IMR-90 (cell line): ENCODE results near the gene FRAS1. TPM values are rescaled to one million over a fixed set of nuclear protein-coding genes. Genes with fewer than 3 reads are reported as not detected.

Source experiments
- ATAC-seq: fragments of 200-7000 bp; cut with Tn5 transposase; 2 replicates; pipeline ENCODE4 v1.9.1; 2020; ENCODE audit warnings: low read depth, mild to moderate bottlenecking, moderate library complexity
- BruUV-seq: library from RNA; stranded (reverse); fragments of 400-500 nt; replicated peaks from 2 replicates; lab custom pipeline; 2021; lab: Mats Ljungman, UMichigan
- CTCF ChIA-PET: fragments of 300-600 bp; formaldehyde crosslinking; extraction: SDS; loops from one replicate; lab custom pipeline; 2021; ENCODE audit warnings: antibody characterized with exemption; lab: Yijun Ruan, JAX
- POLR2A ChIA-PET: fragments of 300-600 bp; sonication (Branson Sonifier 250); formaldehyde crosslinking; loops from one replicate; lab custom pipeline; 2022; ENCODE audit warnings: antibody characterized with exemption; ENCODE audit not compliant: unreplicated experiment; lab: Charles Lee
- DNase-seq: peaks from one replicate; pipeline ENCODE4 v3.0.0; 2013
- H2AFZ ChIP-seq: replicated peaks from 2 replicates; pipeline ENCODE3; 2013; ENCODE audit warnings: low read length, mild to moderate bottlenecking; ENCODE audit not compliant: poor library complexity
- H2AK5ac ChIP-seq: 2 replicates; pipeline ENCODE4 v1.6.1; 2013; ENCODE audit warnings: low read depth, low read length, inconsistent platforms
- H2AK9ac ChIP-seq: replicated peaks from 2 replicates; pipeline ENCODE3; 2013; ENCODE audit warnings: mild to moderate bottlenecking, low read depth, low read length, moderate library complexity; ENCODE audit not compliant: poor library complexity
- H2BK120ac ChIP-seq: 2 replicates; pipeline ENCODE4 v1.6.1; 2013; ENCODE audit warnings: low read depth, low read length, inconsistent platforms
- H2BK15ac ChIP-seq: 3 replicates; pipeline ENCODE4 v1.6.1; 2013; ENCODE audit warnings: low read depth, low read length, inconsistent platforms
- H2BK20ac ChIP-seq: 2 replicates; pipeline ENCODE4 v1.6.1; 2013; ENCODE audit warnings: low read depth, mild to moderate bottlenecking, inconsistent platforms, low read length, moderate library complexity
- H2BK5ac ChIP-seq: 2 replicates; pipeline ENCODE4 v1.6.1; 2013; ENCODE audit warnings: mild to moderate bottlenecking, low read depth, low read length, inconsistent platforms; ENCODE audit not compliant: poor library complexity, severe bottlenecking
- H3K14ac ChIP-seq: replicated peaks from 2 replicates; pipeline ENCODE4 v1.6.1; 2013; ENCODE audit warnings: low read depth, low read length, inconsistent platforms
- H3K18ac ChIP-seq: 2 replicates; pipeline ENCODE4 v1.6.1; 2013; ENCODE audit warnings: low read depth, low read length, control low read depth
- H3K23ac ChIP-seq: 2 replicates; pipeline ENCODE4 v1.6.1; 2013; ENCODE audit warnings: low read depth, low read length, inconsistent platforms
- H3K27ac ChIP-seq: 2 replicates; pipeline ENCODE4 v1.5.1; 2013; ENCODE audit warnings: mild to moderate bottlenecking, control low read depth, low read length; ENCODE audit not compliant: insufficient read depth
- H3K27me3 ChIP-seq: 2 replicates; pipeline ENCODE4 v1.6.1; 2013; ENCODE audit warnings: low read length; ENCODE audit not compliant: control insufficient read depth, insufficient read depth
- H3K36me3 ChIP-seq: 2 replicates; pipeline ENCODE4 v1.6.1; 2013; ENCODE audit warnings: low read length, mixed read lengths; ENCODE audit not compliant: control insufficient read depth, insufficient read depth
- H3K4ac ChIP-seq: 2 replicates; pipeline ENCODE4 v1.6.1; 2013; ENCODE audit warnings: low read depth, low read length, inconsistent platforms
- H3K4me1 ChIP-seq: 2 replicates; pipeline ENCODE4 v1.6.1; 2013; ENCODE audit warnings: low read length, mixed read lengths; ENCODE audit not compliant: control insufficient read depth, insufficient read depth
- H3K4me2 ChIP-seq: 2 replicates; pipeline ENCODE4 v1.6.1; 2013; ENCODE audit warnings: low read depth, mild to moderate bottlenecking, control low read depth, low read length, moderate library complexity
- H3K4me3 ChIP-seq: 2 replicates; pipeline ENCODE4 v1.5.1; 2013; ENCODE audit warnings: low read depth, mild to moderate bottlenecking, control low read depth, low read length, moderate library complexity; ENCODE audit not compliant: insufficient read depth
- H3K56ac ChIP-seq: 2 replicates; pipeline ENCODE4 v1.6.1; 2013; ENCODE audit warnings: low read length, inconsistent platforms; ENCODE audit not compliant: insufficient read depth; ENCODE audit errors: extremely low read depth
- H3K79me1 ChIP-seq, 2 experiments: 2 replicates each; pipeline ENCODE4 v1.6.1; 2013; ENCODE audit warnings: low read length in 2 of 2, inconsistent platforms in 1 of 2, low read depth in 1 of 2
- H3K9ac ChIP-seq: 2 replicates; pipeline ENCODE4 v1.6.1; 2013; ENCODE audit warnings: low read depth, low read length, control low read depth
- H3K9me1 ChIP-seq: 2 replicates; pipeline ENCODE4 v1.6.1; 2013; ENCODE audit warnings: low read length, inconsistent platforms; ENCODE audit not compliant: insufficient read depth
- H3K9me3 ChIP-seq: 2 replicates; pipeline ENCODE4 v1.6.1; 2013; ENCODE audit warnings: low read length; ENCODE audit not compliant: control insufficient read depth, insufficient read depth
- H4K20me1 ChIP-seq: 2 replicates; pipeline ENCODE4 v1.6.1; 2013; ENCODE audit warnings: low read length, inconsistent platforms; ENCODE audit not compliant: insufficient read depth
- H4K5ac ChIP-seq: 2 replicates; pipeline ENCODE4 v1.6.1; 2013; ENCODE audit warnings: mild to moderate bottlenecking, low read depth, low read length, control low read depth
- H4K8ac ChIP-seq, 2 experiments: 2 replicates each; pipeline ENCODE4 v1.6.1; 2013; ENCODE audit warnings: low read depth in 2 of 2, low read length in 2 of 2, control low read depth in 1 of 2, inconsistent platforms in 1 of 2
- H4K91ac ChIP-seq: 2 replicates; pipeline ENCODE4 v1.6.1; 2013; ENCODE audit warnings: low read depth, low read length, inconsistent platforms; ENCODE audit not compliant: insufficient read depth
- FOS ChIP-seq: fragments of 150-350 bp; IDR thresholded peaks from 2 replicates; pipeline ENCODE4 v1.6.1; 2016; ENCODE audit warnings: low read depth, low read length
- WGBS, 2 experiments: methylation state at CpG; one replicate each; pipeline versions ENCODE4 v1.1.5 to v1.1.7; 2013; ENCODE audit warnings: missing lambda C conversion rate in 2 of 2; ENCODE audit not compliant: insufficient read length in 1 of 2; ENCODE audit errors: extremely low coverage in 2 of 2; 5-methylcytosine and 5-hydroxymethylcytosine counted together
- dilution Hi-C: fragments of 300-500 bp; cut with HindIII; formaldehyde crosslinking; loops from one replicate; pipeline ENCODE4 v1.14.3; 2018; ENCODE audit warnings: low sequenced_read_pairs; ENCODE audit not compliant: unreplicated experiment
- in situ Hi-C: fragments of 300-500 bp; cut with MboI; formaldehyde crosslinking; loops from 3 replicates; pipeline ENCODE4 v1.14.3; 2019; ENCODE audit warnings: low sequenced_read_pairs, inconsistent platforms, mixed read lengths
- intact Hi-C: fragments of 100-400 bp; cut with micrococcal nuclease; formaldehyde crosslinking; loops from 2 replicates; pipeline ENCODE4 v1.10.0; 2022
- polyA plus RNA-seq, 3 experiments: library from polyadenylated mRNA; depleted of rRNA; stranded (reverse); fragments of >200 nt; gene quantifications; 2 replicates each; pipeline ENCODE4 v1.2.3, GENCODE V29; 2012; ENCODE audit warnings: low replicate concordance in 1 of 3
- total RNA-seq: library from RNA; depleted of rRNA; stranded (reverse); fragments of >200 nt; gene quantifications from 2 replicates; pipeline ENCODE4 v1.2.3, GENCODE V29; 2012

FRAS1 gene
- total and polyA plus RNA-seq, 2 of the 4 experiments (the other 2 are of a cell fraction), result under 0.01 to 0.03 TPM

GRCh38 chr4:78310007-78310739, 253.1 kb downstream of the FRAS1 start:
- Histone ChIP-seq H3K56ac (no peak overlapping the region), H2AFZ (no peak overlapping the region), H2AK5ac (no peak overlapping the region), H3K4me2 (no peak overlapping the region), H3K4me1 (no peaks in the 10 kb centered on the region), H4K5ac (no peak overlapping the region), H2BK20ac (no peak overlapping the region), H3K4ac (no peak overlapping the region), H2BK15ac (no peak overlapping the region), H2BK120ac (no peak overlapping the region), H3K14ac (no peak overlapping the region), H3K79me1 (no peaks in the 10 kb centered on the region), H4K91ac (no peak overlapping the region), H4K8ac (no peak overlapping the region), H3K36me3 (no peaks in the 10 kb centered on the region), H3K23ac (no peak overlapping the region), H3K18ac (no peak overlapping the region), H2AK9ac (no peak overlapping the region), H3K27ac (no peak overlapping the region), H3K27me3 (peaks cover 3% of the 10 kb centered on the region), H2BK5ac (no peak overlapping the region), H3K4me3 (no peak overlapping the region), H4K20me1 (no peaks in the 10 kb centered on the region), H3K9ac (no peak overlapping the region), H3K9me3 (no peaks in the 10 kb centered on the region), H3K9me1 (no peaks in the 10 kb centered on the region)
- WGBS, 2 experiments, result no CpG with 5 or more reads among the region's 6 CpGs
- no peak for DNase-seq
- ATAC-seq, result no peak
- intact Hi-C loops, result no loop called here
- no peak for TF ChIP-seq FOS
- in situ Hi-C loops, result no loop called here
- ChIA-PET CTCF (no interaction called here), POLR2A (no interaction called here)
- BruUV-seq, result no TSS peak
- dilution Hi-C loops, result no loop called here
